Activated T-helper 1 cell treated with anti-CD3 and anti-CD28 coated beads, Interleukin-2, amount 50 U/mL, for 16 hours (primary cell): ENCODE results near the gene HAPLN3.

ENCODE experiments used
- DNase-seq, 2 donors: peaks; one replicate each; pipeline ENCODE4 v3.0.0-alpha.2; 2020; ENCODE audit warnings: low read depth in 1 of 2, low spot score in 1 of 2

HAPLN3 gene

DNA sequence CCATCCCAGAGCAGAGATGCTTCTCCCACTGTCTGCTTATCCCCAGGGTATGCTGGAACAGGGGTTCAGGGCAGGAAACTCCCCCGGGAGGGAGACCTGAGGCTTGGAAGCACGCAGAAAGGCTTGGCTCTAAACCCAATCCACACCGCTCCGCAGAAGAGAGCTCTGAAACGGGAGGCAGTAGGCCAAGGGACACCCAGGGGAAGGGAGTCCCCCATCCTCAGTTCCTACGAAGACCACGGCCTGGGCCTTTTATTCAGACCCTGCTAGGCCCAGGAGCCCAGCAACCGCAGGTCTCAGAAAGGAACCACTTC is 1.8 kb upstream of the HAPLN3 start:
- DNase-seq, result no peak

DNA sequence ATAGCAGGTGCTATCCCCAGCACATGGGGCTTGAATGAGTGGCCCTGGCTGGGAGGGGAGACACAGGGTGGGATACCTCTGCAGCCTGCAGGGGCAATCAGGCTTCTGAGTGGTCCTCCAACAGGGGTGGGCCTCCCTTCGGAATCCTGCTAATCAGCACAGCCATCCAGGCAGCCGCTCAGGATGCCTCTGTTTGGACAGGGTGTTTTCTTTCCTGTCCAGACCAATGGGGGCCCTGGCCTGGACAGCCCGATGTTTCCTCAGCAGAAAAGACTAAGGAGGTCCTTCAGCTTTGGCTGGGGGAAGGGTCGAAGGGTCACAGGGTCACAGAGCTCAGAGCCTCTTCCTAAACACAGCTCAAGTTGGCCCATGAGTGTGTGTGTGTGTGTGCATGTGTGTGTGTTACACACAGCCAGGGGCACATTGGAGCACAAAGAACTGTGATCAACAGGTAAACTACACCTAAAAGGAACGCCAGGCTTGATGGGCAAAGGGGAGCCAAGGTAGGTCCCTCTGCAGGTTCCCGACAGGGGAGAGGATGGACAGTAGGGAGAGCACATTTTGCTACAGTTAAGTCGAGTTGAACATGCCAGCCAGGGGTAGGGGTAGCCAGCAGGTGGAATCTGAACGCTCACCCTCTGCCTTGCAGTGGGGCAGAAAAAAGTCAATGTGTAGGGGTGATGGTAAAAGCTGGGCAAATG is 1.1 kb upstream of the HAPLN3 start:
- DNase-seq, result no peak

DNA sequence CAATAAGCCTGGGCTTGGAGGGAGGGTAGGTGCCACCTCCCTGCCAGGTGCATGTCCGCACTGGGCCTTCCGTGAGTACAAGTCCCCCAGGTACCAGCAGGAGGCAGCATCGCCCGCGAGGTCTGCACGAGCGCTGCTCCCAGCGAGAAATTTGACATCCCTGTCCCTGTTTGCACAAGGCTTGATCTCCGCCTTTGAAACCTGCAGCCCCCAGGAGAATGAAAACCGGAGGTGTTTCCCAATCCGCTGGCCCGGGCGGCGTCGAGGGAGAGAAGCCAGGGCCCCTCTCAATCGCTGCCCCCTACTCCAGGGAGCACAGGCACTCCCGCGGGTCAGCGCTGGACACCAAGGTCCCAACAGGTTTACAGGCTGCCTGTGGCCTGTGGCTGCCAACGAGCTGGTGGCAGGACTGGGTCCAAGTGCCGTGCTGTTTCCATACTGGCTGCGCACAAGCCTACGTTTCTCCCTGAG is 961 bp downstream of the HAPLN3 start:
- DNase-seq, result peak; percentile 71 to 82

DNA sequence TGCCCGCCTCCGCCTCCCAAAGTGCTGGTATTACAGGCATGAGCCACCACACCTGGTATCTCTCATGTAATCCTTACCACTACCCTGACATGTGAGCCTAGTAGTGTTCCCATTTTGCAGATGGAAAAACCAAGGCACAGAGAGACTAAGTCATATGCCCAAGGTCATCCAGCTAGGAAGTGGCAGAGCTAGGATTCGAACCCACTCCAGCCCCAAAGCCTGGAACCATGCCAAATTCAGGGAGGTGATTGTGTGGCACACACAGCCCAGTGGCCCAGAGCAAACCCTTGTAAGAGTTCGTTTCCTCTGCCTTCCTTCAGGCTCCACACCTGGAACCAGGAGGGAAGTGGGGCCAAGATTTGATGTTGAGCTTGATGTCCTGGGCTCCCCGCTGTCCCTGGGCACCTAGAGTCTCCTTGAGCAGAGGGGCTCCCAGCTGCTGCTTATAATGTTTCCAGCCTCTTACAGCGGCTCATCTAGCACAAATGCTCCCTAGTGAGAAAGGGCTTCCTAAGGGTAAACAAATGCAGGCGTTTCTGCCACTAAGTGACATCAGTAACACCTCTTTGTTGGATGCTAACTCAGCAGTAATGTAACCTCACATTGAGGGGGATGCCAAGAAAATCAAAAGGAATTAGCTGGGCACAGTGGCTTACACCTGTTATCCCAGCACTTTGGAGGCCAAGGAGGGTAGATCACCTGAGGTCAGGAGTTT is 3.6 kb downstream of the HAPLN3 start:
- no peak for DNase-seq

DNA sequence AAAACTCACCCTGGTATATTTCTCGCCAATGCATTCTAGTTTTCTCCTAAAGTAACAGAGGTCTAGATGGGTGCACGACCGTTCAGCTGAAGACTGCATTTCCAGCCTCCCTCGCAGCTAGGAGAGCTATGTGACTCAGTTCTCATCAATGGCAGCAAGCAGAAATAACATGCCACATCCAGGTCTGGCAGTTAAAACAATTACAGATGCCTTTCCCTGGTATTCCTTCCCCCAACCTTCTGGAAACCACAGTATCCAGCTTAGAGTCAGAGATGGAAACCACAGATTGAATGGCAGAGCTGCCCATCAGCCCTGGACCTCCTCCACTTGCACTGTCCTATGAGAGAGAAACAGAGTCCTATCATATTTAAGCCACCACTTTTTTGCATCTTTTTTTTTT is 4.8 kb downstream of the HAPLN3 start:
- no peak for DNase-seq

DNA sequence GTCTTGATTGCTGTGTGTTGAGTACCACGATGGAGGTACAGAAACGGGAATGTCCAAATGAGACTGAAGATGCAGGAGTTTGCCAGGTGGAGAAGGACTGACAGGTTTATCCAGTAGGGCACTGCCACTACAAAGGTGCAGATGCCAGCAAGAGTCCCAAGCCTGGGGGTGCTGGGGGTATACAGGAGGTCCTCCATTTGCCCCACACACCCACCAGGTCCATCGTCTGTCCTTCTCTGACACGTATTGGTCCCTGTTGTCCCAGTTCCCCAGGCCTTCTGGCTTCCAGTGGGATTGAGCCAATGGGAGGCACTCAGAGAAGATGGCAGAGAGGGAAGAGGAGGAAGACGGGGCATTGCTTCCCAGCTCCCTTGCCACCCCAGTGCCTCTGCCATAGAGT is 6.6 kb downstream of the HAPLN3 start:
- DNase-seq, result no peak

DNA sequence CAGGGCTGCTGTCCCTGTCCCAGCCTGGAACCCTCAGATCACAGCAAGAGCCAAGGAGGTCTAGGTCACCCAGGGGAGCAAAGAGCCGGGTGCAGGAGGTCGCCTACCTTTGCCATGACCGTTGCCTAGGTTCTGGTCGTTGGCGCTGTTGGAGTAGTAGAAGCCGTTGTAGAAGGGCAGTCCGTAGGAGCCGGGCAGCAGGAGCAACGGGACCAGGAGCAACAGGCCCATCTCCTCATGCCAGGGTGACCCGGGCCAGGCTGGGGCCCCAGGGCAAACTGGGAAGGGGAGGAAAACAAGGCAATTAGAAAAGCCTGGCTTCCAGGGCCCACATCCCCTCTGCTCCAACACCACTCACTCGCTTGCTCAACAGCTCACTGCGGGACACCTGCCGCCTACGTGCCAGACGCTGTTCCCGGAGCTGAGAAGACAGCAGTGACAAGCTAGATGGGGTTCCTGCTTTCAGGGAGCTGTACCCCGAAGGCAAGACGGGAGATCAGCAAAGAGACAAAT is 8.2 kb downstream of the HAPLN3 start:
- DNase-seq, result no peak

DNA sequence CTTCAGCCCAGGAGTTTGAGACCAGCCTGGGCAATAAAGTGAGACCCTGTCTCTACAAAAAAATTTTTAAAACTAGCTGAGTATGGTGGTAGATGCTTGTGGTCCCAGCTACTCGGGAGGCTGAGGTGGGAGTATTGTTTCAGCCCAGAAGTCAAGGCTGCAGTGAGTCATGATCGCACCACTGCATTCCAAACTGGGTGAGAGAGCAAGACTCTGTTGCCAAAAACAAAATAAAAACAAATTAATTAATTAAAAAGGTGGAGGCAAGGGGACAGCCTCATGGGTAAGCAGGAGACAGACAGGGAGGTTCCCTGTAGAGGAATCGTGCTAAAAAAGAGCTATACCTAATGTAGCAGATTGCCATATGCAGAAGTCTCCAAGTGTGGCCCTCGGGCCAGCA is 12.6 kb downstream of the HAPLN3 start:
- no peak for DNase-seq

DNA sequence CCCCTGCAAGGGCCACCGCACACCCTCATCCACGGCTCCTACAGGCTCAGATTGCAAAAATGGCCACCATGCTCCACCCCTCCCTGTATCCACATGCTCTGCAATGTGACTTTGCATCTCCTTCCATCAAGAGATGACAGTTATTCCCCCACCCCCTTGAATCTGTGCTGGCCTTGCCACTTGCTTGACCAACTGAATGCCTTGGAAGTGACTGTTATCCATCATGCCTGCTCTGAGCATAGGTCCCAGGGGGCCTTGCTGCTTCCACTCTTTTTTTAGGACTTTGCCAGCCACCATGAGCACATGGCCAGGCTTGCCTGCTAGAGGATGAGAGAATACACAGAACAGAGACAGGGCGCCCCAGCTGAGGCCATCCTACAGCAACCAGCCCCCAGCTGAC is 13.6 kb downstream of the HAPLN3 start:
- DNase-seq, result no peak

DNA sequence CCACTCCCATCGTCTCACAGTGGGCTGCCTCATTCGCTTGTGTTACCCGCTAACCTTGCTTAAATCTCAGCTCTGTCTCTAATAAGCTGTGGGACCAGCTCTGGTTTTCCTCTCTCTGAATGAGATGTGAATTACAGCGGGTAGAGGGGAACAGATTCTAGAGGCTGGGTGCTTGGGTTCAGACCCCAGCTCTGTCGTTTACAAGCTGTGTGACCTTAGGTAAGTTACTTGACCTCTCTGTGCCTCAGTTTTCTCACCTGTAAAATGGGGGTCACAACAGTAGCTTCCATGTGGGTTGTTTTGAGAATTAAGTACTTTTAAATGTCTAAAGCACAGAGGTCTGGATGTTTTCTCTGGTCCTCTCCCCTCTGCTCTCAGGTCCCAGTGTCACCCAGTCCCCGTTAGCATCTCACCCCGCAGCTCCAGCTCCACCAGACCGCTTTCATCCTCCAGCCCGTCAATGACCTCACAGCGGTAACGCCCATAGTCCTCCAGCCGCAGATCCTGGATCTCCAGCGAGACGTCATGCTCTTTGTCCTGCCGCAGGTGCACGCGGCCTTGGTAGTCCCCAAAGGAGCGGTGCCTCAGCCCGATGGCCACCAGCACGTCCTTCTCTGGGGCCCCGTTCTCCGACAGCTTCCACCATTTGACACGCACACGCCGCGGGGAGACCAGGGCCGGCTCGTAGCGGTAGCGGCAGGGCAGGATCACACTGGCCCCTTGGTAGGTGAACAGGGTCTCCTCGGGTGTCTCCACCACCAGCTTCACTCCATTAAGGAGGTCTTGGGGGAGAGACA is 14.2 kb downstream of the HAPLN3 start:
- DNase-seq, result no peak

DNA sequence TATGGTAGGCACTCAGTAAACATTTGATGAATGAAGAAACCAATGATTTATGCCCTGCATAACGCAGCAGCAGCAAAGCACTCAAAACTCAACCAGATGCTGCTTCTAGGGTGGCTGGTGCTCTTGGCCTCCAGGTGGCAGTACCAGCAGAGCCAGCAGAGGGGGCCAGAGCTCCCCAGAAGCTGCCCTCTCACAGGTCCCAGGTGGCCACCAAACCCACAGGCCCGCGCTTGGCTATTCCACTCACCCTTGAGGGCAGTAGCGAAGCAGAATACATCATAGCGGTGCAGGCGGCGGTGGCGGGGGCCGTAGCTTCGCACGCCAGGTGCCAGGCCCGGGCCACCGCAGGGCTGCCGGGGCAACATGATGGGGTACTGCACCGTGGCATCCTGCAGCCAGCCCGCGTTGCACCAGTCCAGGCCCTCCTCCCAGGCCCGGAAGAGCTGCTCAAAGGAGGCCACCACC is 16.6 kb downstream of the HAPLN3 start:
- no peak for DNase-seq

DNA sequence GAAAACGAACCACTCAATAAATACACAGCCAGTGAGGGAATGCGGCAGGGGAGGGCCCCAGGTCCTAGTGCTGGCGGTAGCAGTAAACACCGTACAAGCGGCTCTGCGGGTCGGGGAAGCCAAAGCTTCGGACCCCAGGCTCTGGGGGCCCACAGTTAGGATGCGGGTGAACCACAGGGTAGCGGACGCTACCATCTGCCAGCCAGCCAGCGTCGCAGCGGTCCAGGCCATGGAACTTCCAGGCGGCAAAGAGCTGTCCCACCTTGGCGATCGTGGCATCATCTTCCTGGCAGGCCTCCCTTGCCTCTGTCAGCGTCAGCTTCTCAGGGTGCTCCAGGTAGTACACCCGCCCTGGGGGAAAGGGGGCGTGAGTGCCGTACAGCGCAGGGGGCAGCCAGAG is 17.4 kb downstream of the HAPLN3 start:
- no peak for DNase-seq

DNA sequence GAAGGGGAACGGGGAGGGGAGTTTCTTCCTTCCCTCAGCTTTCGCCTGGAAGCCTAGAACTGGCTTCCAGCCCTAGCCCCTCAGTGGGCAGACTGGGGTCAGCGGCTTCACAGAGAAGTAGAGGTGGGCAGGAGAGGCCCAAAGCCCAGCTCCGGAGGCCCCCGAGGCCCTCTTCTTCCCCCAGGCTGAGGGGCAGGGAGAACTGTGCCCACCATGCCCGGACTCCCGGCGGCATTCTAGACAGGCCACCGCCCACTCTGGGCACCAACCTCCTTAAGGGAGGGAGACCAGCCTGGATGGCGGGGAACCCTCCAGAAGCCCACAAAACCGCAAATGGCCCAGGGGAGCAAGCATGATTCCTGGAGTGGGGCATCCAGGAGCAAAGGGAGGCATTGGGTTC is 17.9 kb downstream of the HAPLN3 start:
- no peak for DNase-seq

DNA sequence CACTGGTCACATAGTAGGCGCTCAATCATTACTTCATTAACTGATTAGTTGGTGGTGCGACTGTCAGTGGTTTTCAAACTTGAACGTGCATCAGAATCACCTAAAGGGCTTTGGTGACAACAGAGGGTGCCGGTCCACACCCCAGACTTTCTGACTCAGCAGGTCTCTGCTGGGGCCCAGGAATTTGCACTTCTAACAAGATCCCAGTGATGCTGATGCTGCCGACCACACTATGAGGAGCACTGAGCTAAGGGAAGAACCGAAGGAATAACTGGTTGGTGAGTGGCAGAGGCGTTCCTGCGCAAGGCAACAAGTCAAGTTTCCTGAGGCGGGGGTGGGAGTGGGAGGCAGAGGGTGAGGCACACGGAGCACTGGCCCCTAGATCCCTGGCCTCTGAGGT is 18.8 kb downstream of the HAPLN3 start:
- DNase-seq, result no peak

DNA sequence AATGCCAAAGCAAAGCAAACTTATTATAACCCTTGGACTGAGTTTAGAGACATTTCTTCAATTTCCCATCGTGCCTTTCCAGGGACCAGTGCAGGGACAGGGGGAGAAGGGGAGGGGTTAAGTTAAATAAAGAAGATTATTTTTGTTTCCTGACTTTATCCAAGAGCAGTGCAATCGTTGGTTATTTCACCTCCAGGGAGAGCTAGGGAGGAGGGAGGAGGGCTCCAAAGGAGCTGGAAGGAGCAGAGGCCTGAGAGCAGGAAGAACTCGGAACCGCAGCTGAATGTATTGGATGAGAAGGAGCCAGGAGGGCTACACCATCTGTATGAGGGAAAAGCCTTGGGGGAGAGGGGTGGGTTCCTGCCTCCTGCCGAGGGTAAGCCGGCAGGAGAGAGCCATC is 20.7 kb downstream of the HAPLN3 start:
- DNase-seq, result no peak

DNA sequence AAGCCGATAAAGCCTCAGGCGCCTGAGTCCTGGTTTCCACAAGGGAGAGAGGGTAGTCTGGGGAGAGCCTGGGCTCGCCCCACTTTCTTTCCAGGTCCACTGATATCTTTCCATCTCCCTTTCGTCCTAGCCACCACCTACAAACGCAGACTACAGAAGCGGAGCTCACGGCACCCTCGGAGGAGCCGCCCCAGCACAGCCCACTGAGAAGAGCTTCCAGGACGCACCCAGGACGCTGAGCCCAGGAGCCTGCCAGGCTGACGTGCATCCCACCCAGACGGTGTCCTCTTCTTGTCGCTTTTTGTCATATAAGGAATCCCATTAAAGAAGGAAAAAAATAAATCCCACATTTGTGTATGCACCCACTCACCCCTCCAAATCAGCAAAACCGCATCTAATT is 21.1 kb downstream of the HAPLN3 start:
- DNase-seq, result no peak

DNA sequence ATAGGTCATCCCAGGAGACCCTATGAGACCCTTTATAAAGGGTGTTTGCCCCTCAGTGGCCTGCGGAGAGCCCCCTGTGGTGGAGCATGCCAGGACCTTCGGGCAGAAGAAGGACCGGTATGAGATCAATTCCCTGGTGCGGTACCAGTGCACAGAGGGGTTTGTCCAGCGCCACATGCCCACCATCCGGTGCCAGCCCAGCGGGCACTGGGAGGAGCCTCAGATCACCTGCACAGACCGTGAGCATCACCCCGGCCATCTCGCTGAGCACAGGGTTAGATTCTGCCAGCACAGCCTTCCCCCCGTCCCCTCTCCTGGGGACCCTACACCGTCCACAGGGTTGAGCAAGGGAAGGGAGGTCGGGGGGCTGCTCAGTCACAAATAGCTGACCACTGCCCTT is 21.6 kb downstream of the HAPLN3 start:
- no peak for DNase-seq

DNA sequence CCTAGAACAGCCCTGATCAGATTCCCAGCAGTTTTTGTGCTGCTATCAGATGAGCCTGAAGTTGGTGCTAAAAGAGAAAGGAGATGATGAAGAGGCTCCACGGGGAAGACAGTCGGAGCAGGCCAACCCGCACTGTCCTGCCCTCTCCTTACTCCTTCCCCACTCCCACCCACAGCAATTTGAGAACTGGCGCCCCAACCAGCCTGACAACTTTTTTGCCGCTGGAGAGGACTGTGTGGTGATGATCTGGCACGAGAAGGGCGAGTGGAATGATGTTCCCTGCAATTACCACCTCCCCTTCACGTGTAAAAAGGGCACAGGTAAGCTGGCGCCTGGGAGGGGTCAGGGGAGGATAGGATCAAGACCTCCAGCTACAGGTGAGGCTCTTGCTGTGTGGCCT is 22.6 kb downstream of the HAPLN3 start:
- DNase-seq, result no peak

DNA sequence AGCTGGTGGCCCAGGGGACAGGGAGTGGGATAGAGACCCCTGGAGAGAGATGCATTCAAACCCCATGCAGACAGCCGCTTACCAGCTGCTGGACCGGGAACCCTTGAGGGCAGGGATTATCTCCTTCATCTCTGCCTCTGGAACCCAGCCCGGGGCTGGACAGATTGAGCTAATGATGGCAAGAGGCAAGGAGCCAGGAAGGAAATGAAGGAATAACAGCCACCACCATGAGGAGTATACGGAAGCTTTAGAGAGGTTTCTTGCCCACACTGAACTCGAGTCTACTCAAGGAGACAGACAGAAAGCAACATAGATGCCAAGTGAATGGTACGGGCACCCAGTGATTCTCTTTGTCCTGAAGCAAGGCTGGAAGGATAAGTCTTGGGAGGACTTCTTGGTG is 23.2 kb downstream of the HAPLN3 start:
- DNase-seq, result no peak

DNA sequence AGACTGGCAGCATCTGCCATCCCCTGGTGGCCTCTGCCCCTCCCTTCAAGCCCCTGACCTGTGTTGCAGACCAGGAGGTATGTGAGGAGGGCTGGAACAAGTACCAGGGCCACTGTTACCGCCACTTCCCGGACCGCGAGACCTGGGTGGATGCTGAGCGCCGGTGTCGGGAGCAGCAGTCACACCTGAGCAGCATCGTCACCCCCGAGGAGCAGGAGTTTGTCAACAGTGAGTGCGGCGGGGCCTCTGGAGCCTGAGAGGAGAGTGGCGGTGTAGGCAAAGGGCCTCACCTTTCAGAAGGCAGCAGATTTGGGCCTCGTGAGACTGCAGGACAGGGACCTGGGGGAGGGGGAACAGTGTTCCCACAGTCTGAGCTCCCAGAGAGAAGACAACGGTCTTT is 24.0 kb downstream of the HAPLN3 start:
- DNase-seq, result no peak

DNA sequence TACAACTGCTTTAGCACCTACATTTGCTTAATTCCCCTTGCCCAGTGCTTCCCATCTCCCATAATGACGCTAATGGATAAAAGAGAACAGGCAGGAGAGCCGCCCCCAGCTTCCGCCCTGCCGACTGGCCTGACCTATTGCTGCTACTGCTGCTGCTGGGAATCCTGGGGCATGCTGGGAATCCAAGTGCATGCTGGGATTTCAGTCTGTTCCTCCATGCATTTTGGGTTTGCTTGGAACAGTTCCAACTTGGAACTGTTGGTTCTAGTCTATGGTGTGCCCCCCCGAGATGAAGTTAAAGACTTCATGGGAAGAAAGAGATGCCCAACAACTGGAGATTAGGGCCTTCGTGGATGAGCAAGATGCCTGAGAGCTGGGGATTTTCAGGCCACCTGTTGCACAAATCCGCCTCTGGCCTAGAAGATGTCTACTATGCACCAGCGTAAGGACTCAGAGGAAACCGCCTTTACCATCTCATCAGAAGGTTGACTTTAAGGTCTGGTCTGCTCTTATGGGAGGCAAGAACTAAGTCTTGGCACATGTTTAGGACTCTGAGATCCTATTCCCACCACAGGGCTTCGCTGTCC is 29.0 kb downstream of the HAPLN3 start:
- no peak for DNase-seq
